ENCODE data around the gene CCL25.

GRCh38 chr19:8086849-8087248 is 34.3 kb downstream of the CCL25 start:
- no peak for TF ChIP-seq CTCF (IDR thresholded peaks at IDR 0.05)
- TF ChIP-seq POLR2A (IDR thresholded peaks at IDR 0.05) = no peak
- no peak for TF ChIP-seq EP300 (IDR thresholded peaks at IDR 0.05; ENCODE audit: low read depth)

All from transverse colon (tissue), 3 donors.